GM23338 (cell line): ENCODE measurements around the gene ST14. TPM values are rescaled to one million over a fixed set of nuclear protein-coding genes. Genes with fewer than 3 reads are reported as not detected.

Experiments used
- ATAC-seq: fragments of 200-7000 bp; cut with Tn5 transposase; 3 replicates; pipeline ENCODE4 v1.9.1; 2020
- DNase-seq: peaks from one replicate; pipeline ENCODE4 v3.0.0-alpha.2; 2015; ENCODE audit warnings: low spot score
- H2AFZ ChIP-seq: fragments of 200-600 bp; sonication (generic); 2 replicates; pipeline ENCODE4 v1.8.0; 2016; ENCODE audit warnings: antibody characterized with exemption, mild to moderate bottlenecking, moderate library complexity
- H3F3A ChIP-seq: fragments of 200-600 bp; sonication (generic); replicated peaks from 2 replicates; pipeline ENCODE4 v1.8.0; 2017; ENCODE audit warnings: antibody characterized with exemption, mixed run types, low read depth
- H3K27ac ChIP-seq: fragments of 200-600 bp; sonication (generic); 2 replicates; pipeline ENCODE4 v1.6.1; 2016; ENCODE audit warnings: low read depth
- H3K27me3 ChIP-seq: fragments of 200-600 bp; sonication (generic); 2 replicates; pipeline ENCODE4 v1.8.0; 2016; ENCODE audit warnings: mild to moderate bottlenecking, mixed run types, moderate library complexity; ENCODE audit not compliant: insufficient read depth
- H3K36me3 ChIP-seq: fragments of 200-600 bp; sonication (generic); 2 replicates; pipeline ENCODE4 v1.8.0; 2016; ENCODE audit warnings: mild to moderate bottlenecking; ENCODE audit not compliant: insufficient read depth
- H3K4me1 ChIP-seq: fragments of 200-600 bp; sonication (generic); 2 replicates; pipeline ENCODE4 v1.8.0; 2016; ENCODE audit warnings: mild to moderate bottlenecking, moderate library complexity; ENCODE audit not compliant: insufficient read depth
- H3K4me2 ChIP-seq: fragments of 200-600 bp; sonication (generic); 2 replicates; pipeline ENCODE4 v1.7.1; 2017; ENCODE audit warnings: mixed run types
- H3K4me3 ChIP-seq: fragments of 200-600 bp; sonication (generic); 2 replicates; pipeline ENCODE4 v1.6.1; 2016; ENCODE audit warnings: mixed run types
- H3K79me2 ChIP-seq: fragments of 200-600 bp; sonication (generic); replicated peaks from 2 replicates; pipeline ENCODE4 v1.8.0; 2017; ENCODE audit warnings: mild to moderate bottlenecking; ENCODE audit not compliant: insufficient read depth
- H3K9me2 ChIP-seq: fragments of 200-600 bp; sonication (generic); 2 replicates; pipeline ENCODE4 v1.8.0; 2017; ENCODE audit not compliant: insufficient read depth
- H4K20me1 ChIP-seq: fragments of 200-600 bp; sonication (generic); replicated peaks from 2 replicates; pipeline ENCODE4 v1.8.0; 2017; ENCODE audit warnings: mild to moderate bottlenecking; ENCODE audit not compliant: insufficient read depth
- H3K27ac Mint-ChIP-seq: 2 replicates; pipeline ENCODE4 v1.8.0; 2020; ENCODE audit warnings: inconsistent platforms, mild to moderate bottlenecking, moderate library complexity, mixed read lengths
- H3K27me3 Mint-ChIP-seq: 3 replicates; pipeline ENCODE4 v1.8.0; 2022; ENCODE audit warnings: low read depth, mild to moderate bottlenecking, moderate library complexity, mixed read lengths, inconsistent platforms; ENCODE audit not compliant: insufficient read depth, poor library complexity
- H3K36me3 Mint-ChIP-seq: 3 replicates; pipeline ENCODE4 v1.8.0; 2021; ENCODE audit warnings: low read depth, mild to moderate bottlenecking, inconsistent platforms, moderate library complexity, mixed read lengths
- H3K4me1 Mint-ChIP-seq: 3 replicates; pipeline ENCODE4 v1.8.0; 2020; ENCODE audit warnings: mild to moderate bottlenecking, inconsistent platforms, mixed read lengths
- H3K4me3 Mint-ChIP-seq: 3 replicates; pipeline ENCODE4 v1.8.0; 2021; ENCODE audit warnings: moderate library complexity, mild to moderate bottlenecking, inconsistent platforms, mixed read lengths
- H3K9me3 Mint-ChIP-seq: 3 replicates; pipeline ENCODE4 v1.8.0; 2020; ENCODE audit warnings: moderate library complexity, mild to moderate bottlenecking, inconsistent platforms, mixed read lengths
- CREB1 ChIP-seq: fragments of 250-450 bp; sonication (Bioruptor Pico); IDR thresholded peaks from 2 replicates; pipeline ENCODE4 v1.5.0; 2020; ENCODE audit warnings: low read depth, mild to moderate bottlenecking, moderate library complexity
- CTCF ChIP-seq, 2 experiments: fragments of 200-600 bp in 1 of 2; sonication (generic) in 1 of 2; conservative IDR thresholded peaks; 2 replicates each; pipeline versions ENCODE4 v1.5.1 to v1.6.1; 2016 to 2017; ENCODE audit warnings: antibody characterized with exemption in 2 of 2, low read depth in 2 of 2, mild to moderate bottlenecking in 2 of 2, moderate library complexity in 1 of 2
- ETS1 ChIP-seq: IDR thresholded peaks from 2 replicates; pipeline ENCODE4 v1.6.1; 2016; ENCODE audit warnings: antibody characterized with exemption
- EZH2phosphoT487 ChIP-seq: fragments of 200-600 bp; sonication (generic); IDR thresholded peaks from one replicate; pipeline ENCODE4 v1.8.1; 2018; ENCODE audit warnings: antibody characterized with exemption; ENCODE audit not compliant: unreplicated experiment
- JUNB ChIP-seq: IDR thresholded peaks from one replicate; pipeline ENCODE4 v1.6.1; 2016; ENCODE audit warnings: antibody characterized with exemption; ENCODE audit not compliant: unreplicated experiment
- NANOG ChIP-seq: IDR thresholded peaks from 2 replicates; pipeline ENCODE4 v1.6.1; 2016; ENCODE audit warnings: antibody characterized with exemption, borderline replicate concordance
- REST ChIP-seq: IDR thresholded peaks from one replicate; pipeline ENCODE4 v1.6.1; 2018; ENCODE audit warnings: antibody characterized with exemption; ENCODE audit not compliant: unreplicated experiment
- STAT1 ChIP-seq: IDR thresholded peaks from one replicate; pipeline ENCODE4 v1.6.1; 2016; ENCODE audit warnings: antibody characterized with exemption; ENCODE audit not compliant: unreplicated experiment
- ZNF114 ChIP-seq: fragments of 250-450 bp; sonication (Bioruptor Pico); IDR thresholded peaks from 2 replicates; pipeline ENCODE4 v1.5.0; 2020; ENCODE audit warnings: mild to moderate bottlenecking, moderate library complexity
- ZNF331 ChIP-seq: fragments of 250-450 bp; sonication (Bioruptor Pico); IDR thresholded peaks from 2 replicates; pipeline ENCODE4 v1.5.0; 2020; ENCODE audit warnings: low read depth, mild to moderate bottlenecking, moderate library complexity
- ZNF462 ChIP-seq: fragments of 250-450 bp; sonication (Bioruptor Pico); IDR thresholded peaks from 2 replicates; pipeline ENCODE4 v1.5.0; 2020; ENCODE audit warnings: mild to moderate bottlenecking, moderate library complexity
- polyA plus RNA-seq: library from polyadenylated mRNA; unstranded; fragments of >200 nt; fragmentation: Nextera tagmentation; extraction: Ambion mirVana; gene quantifications from 2 replicates; pipeline ENCODE4 v1.2.1, GENCODE V29; 2016
- total RNA-seq: library from RNA; depleted of rRNA; stranded (reverse); fragments of >200 nt; shearing (Covaris generic); gene quantifications from 2 replicates; pipeline ENCODE4 v1.2.3, GENCODE V29; 2014

Gene ST14
- total and polyA plus RNA-seq, 2 experiments from 2014 or later = 7.9 to 32.7 TPM

DNA sequence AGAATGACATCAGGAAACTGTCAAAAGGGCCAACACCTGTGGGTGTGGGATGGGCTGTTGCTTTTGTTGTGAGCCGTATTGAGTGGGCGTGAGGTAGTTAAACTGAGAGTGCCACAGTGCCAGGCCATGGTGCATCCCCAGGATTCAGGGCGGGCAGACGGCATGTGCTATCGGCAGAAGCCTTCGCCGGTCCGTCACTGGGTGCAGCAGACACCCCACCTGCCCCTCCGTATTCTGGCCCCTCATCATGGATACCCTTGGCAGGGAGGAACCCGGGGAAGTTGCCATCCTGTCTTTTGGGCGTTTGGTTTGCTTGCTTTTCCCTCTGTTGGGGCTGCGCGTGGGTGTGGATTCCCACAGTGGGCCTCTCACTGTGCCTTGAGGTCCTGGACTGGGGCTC, 27.5 kb downstream of the ST14 start:
- no peaks in the 10 kb centered on the region for H3K9me3 Mint-ChIP-seq
- no peaks in the 10 kb centered on the region; the same call in 2 of the 3 replicates for H3K36me3 Mint-ChIP-seq
- Histone ChIP-seq H3K27ac (no peak overlapping the region), H3K79me2 (no peaks in the 10 kb centered on the region), H3K36me3 (no peaks in the 10 kb centered on the region), H4K20me1 (no peaks in the 10 kb centered on the region; the same call in 1 of the 2 replicates), H3K9me2 (no peaks in the 10 kb centered on the region), H3K27me3 (no peaks in the 10 kb centered on the region), H3K4me1 (no peaks in the 10 kb centered on the region), H3F3A (no peaks in the 10 kb centered on the region), H3K4me2 (no peak overlapping the region), H2AFZ (no peak overlapping the region), H3K4me3 (no peak overlapping the region)
- TF ChIP-seq CREB1 (CRISPR knock-in tag) (no peak), ZNF331 (no peak), ZNF462 (CRISPR knock-in tag) (no peak), EZH2phosphoT487 (no peak), JUNB (no peak), ETS1 (no peak), NANOG (no peak), STAT1 (no peak), REST (no peak), CTCF (conservative IDR thresholded peaks at IDR 0.05; ENCODE audit: low read depth in 2 of 2) (no peak), ZNF114 (no peak)
- ATAC-seq (no peak), DNase-seq (no peak)
- H3K27ac Mint-ChIP-seq = no peak overlapping the region
- H3K4me1 Mint-ChIP-seq = peaks cover 6% of the 10 kb centered on the region
- no peak overlapping the region for H3K4me3 Mint-ChIP-seq
- H3K27me3 Mint-ChIP-seq = no peaks in the 10 kb centered on the region
